Suppressor macrophage treated with lipopolysaccharide for 1 hour (primary cell): ENCODE data around the gene SIGLEC10.
"Not testable (repeated sequence)": the region's sequence is repeated elsewhere in the genome, so short reads cannot be mapped to it uniquely, and the experiment has no call there.

Experiments used
- DNase-seq, 3 donors: peaks; one replicate each; pipeline ENCODE4 v3.0.0-alpha.2; 2020 to 2022

Gene SIGLEC10

GRCh38 chr19:51439021-51439465 lies 21.6 kb upstream of the SIGLEC10 start:
- DNase-seq, result peak; percentile 67 to 72 (median 69)

DNA sequence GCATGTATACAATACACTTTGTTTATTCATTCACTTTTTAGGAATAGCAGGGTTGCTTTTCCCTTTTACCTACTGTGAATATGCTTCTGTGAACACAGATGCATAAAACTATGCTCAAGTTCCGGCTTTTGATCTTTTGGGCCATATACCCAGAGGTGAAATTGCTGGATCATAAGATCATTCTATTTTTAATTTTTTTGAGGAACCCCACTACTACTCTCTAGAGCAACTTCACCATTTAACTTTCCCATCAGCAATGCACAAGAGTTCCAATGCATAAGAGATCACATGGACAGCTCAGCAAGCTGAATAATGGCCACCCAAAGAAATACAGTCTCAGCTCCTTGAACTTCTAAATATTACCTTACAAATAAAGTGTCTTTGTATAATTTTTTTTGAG lies 17.0 kb upstream of the SIGLEC10 start:
- DNase-seq, result peak; percentile 33 to 67 (median 51)

- DNase-seq, result peak; percentile 71 to 92 (median 91)
Observed at GRCh38 chr19:51433043-51433442, 15.6 kb upstream of the SIGLEC10 start.

- DNase-seq, result peak; percentile 79 to 93 (median 93)
Observed at GRCh38 chr19:51431124-51431523, 13.7 kb upstream of the SIGLEC10 start.

- DNase-seq, result peak; percentile 47 to 71 (median 59)
Observed at GRCh38 chr19:51430221-51430620, 12.8 kb upstream of the SIGLEC10 start.

DNA sequence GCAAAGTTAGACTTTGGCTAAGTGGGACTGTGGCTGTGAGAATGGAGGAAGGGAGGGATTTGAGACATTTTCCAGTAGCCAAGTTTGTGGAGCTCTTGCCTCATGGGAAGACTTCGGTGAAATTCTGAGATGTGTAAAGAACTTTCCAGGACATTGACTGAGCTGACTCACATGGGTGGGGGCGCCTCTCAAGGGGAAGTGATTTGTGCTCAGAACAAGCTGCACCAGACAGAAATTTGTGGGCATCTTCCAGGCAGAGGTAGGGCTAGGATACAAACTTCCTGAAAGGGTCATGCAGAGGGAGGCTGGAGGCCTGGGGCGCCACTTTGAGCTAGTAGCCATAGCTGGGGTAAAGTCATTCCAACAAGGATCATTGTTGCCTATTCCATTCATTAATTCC lies 9.8 kb upstream of the SIGLEC10 start:
- DNase-seq, result peak; percentile 90 to 94 (median 92)

GRCh38 chr19:51422053-51422448 lies 4.6 kb upstream of the SIGLEC10 start:
- peak; percentile 93 to 98 (median 97) for DNase-seq

DNA sequence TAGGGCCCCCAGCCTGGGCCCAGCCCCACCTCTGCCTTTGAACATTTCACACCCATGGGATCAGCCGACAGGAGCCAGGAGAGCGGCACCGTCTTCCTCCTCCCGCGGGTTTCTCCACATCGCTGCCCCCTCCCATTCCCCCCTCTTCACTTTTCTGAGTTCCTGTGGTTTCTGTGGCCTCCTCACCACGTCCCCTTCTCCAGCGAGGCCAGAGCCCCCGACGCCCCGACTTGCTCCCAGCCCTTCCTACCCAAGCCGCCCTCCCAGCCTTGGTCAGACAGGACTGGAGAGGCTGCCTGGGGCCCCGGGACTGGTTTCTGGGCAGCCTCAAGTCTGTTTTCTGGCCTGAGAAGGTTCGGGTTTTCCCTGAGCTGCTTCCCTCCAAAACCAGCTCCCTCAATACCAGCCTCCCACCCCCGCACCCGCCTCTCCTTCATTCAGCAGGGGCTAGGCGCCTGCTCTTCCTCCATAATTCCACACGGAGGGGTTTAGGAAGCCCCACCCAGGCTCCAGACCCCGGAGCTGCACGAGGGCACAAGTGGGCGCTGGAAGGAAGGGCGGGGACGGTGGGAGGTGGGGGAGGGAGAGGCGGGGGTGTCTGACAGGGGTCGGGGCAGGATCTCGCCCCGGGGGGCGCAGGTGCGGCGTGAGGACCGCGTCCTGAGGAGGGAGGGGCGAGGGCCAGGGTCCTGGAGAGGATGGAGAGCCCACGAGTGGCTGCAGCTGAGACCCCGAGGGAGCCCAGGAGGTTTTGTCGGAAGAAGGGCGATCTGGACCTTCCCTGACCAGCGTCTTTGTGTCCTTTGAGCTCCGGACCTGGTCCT lies 4.0 kb upstream of the SIGLEC10 start:
- DNase-seq, result peak; percentile 54 to 81 (median 57)

DNA sequence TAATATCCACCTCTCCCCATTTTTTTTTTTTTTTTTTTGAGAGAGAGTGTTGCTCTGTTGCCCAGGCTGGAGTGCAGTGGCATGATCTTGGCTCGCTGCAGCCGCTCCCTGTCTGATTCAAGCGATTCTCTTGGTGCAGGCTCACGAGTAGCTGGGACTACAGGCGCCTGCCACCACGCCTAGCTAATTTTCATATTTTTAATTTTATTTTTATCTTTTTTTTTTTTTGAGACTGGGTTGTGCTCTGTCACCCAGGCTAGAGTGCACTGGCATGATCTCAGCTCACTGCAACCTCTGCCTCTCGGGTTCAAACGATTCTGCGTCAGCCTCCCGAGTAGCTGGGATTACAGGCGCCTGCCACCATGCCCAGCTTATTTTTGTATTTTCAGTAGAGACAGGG lies 3.1 kb upstream of the SIGLEC10 start:
- not testable (repeated sequence) for DNase-seq

DNA sequence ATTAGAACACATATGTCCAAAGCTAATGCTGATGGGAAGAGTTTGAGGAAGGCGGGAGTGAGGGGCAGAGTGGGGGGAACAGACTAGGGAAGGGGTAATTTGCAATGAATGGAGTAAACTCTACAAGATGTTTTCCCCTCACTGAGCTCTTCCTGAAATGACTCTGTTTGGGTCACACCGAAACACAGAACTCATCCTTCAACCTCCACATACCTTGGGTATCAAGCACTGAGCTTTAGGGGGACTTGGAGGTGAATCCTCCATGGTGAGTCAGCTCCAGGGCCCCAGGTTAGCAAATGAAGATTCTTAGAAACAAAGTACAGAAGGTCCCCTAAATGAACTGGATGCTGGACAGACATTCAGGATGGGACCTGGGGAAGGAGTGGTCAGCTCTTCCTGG lies 1.3 kb upstream of the SIGLEC10 start:
- no peak for DNase-seq

DNA sequence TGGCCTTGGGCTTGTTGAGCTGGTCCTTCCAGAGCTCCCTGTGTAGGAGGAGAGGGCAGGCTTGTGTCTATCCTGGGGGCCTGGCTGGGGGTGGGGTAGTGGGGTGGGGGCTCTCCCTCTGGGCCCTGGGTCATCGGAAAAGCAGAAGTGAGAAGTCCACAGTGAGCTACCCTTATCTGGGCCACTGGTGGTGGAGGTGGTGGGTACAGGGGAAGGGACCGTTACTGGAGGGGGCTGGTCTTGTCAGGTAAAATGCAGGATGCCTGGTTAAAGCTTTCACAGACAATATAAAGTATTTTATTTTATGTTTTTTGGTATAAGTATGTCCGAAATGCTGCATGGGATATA lies 342 bp upstream of the SIGLEC10 start:
- DNase-seq, result no peak

- DNase-seq, result not testable (repeated sequence)
Observed at GRCh38 chr19:51416422-51416821, 1.0 kb downstream of the SIGLEC10 start.

GRCh38 chr19:51415187-51415586 lies 2.3 kb downstream of the SIGLEC10 start:
- no peak for DNase-seq

DNA sequence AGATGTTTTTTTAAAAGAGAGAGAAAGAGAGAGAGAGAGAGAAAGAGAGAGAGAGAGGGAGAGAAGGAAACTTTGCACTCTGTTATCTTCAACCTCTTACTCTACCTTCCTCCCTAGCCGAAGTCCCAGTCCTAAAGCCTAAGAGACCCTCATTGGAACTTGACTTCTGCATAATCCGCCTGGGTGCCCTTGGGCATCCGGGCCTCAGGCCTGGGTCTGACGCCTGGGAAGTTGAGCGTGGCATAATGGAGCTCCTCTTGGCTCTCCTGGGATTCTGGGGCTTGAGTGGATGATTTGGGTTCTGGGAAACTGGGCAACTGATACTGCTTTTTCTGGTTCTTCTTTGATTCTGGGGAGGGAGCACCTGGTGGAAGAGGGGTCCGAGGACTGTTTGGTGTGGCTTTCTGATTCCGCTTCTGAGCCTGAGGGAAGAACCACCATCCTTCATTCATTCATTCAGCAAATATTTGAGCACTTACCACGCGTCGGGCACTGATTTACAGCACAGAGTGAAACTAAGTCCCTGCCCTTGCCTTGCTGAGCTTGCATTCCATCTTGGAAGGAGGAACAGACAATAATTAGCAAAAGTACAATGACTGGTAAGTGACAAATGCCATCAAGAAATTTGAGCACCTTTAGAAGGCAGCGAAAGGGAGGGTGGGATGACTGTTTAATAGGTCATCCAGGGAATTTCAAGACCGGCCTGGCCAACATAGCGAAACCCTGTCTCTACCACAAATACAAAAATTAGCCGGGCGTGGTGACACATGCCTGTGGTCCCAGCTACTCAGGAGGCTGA lies 6.3 kb downstream of the SIGLEC10 start:
- DNase-seq, result no peak

DNA sequence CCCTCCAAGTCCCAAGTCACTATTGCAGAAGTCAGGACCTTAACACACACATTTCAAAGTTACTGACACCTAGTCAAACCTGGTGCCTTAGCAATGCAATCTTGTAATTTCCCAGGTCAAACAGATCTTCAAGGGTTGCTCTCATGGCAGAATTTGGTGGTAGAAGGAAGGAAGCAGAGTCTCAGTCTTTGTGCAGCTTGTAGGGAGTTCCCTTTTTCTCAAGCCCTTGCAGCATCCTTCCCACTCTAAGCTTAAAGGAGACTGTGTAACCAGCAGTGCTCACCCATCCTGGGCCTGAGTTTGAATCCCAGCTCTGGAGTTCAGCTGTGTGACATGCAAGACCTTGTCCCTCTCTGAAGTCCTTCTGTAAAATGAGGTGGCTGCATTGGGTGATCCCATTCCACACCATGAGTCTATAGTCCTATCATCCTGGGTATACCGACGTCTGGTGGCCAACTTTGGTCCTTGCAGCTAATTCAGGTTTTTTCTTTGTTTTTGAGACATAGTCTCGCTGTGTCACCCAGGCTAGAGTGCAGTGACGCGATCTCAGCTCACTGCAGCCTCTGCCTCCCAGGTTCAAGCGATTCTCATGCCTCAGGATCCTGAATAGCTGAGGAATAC lies 9.8 kb downstream of the SIGLEC10 start:
- peak; percentile 89 to 95 (median 94) for DNase-seq

DNA sequence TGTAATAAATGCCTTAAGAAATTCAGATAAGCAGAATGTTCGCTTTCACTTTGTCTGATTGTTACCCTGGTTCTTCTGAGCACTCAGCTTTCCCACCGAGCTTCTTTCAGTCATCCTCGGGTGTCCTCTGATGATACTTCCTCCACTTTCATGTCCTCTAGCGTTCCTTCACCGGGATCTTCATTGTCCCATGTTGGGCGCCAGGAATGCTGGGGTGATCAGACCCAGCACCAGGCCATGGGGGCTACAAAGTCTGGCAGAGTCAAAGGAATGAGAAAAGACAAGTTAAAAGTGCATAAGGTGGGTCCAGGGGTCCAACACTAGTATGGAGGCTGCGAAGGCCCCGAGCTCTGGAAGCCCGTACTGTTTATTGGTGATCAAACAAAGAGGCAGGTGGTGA lies 15.3 kb downstream of the SIGLEC10 start:
- peak in 1 of 3 donors; percentile 8 for DNase-seq

- peak in 1 of 3 donors; percentile 11 for DNase-seq
Observed at GRCh38 chr19:51399936-51400335, 17.5 kb downstream of the SIGLEC10 start.

DNA sequence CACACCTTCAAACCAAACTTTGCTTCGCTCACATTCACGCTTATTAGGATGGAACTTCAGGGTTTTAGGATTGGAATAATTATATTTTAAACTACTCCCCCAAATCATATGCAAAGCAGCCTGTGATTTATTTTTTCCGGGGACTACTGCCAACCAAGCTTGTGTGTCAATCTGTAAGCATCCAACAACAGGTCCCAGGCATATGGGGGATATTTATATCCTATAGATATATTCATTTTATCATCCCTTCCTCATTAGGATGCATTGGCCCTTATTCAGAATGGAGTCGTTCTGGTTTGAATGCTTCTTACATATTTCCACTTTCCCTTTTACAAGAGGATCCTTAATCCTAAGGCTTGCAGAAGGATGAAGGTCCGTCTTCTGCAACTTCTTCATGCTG lies 18.2 kb downstream of the SIGLEC10 start:
- peak in 1 of 3 donors; percentile 16 for DNase-seq

- DNase-seq, result peak; percentile 48 to 79 (median 72)
Observed at GRCh38 chr19:51398096-51398704, 19.2 kb downstream of the SIGLEC10 start.

GRCh38 chr19:51397453-51397852 lies 20.0 kb downstream of the SIGLEC10 start:
- DNase-seq, result not testable (repeated sequence)

GRCh38 chr19:51396175-51396574 lies 21.3 kb downstream of the SIGLEC10 start:
- peak in 1 of 3 donors; percentile 11 for DNase-seq

DNA sequence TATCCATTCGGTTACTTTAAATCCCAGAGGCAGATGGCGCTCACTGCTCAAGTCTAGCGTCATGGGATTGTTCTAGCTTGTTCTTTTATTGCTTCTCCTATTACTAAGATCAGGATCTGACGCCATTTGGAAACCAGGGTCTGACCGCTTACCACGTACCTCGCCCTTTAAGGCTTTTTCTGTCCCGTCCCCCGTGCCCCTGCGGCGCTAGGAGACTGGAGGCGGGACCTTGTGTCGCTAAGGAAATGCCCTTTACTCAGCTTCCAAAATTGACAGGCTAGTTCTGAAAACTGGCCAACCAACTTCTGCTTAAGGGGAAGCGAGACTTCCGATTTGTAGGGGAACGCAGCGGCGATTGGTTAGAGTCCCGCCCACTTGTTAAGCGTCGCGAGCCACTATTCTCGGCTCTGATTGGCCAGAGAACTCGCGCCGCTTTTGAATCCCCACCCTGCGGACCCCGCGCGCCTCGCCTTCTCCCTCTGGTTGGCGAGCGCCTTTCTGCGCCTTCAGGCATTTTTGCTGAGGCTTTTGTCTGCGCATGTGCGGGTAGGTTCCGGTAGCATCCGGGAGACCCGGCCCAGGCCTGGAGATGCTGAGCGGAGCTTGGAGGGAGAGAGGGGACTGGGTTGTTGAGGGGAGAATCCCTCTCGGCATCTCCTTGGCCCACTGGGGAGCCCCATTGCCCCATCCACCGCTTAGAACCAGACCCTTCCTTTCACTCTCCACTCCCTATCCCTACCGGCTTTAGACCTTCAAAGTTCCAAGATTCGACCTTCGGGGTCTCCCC lies 23.2 kb downstream of the SIGLEC10 start:
- peak; percentile 95 to 99 (median 98) for DNase-seq
